Stomach (tissue), 9 donors: Measurements from ENCODE around the gene COG7. TPM values are rescaled to one million over a fixed set of nuclear protein-coding genes. Genes with fewer than 3 reads are reported as not detected.

ENCODE experiments used
- DNase-seq, 2 donors: peaks; one replicate each; pipeline versions ENCODE4 v3.0.0 to v3.0.0-alpha.2; 2013 to 2019
- H3K27ac ChIP-seq, 5 donors: fragments of 200-600 bp in 4 of 5; sonication (generic) in 4 of 5; one replicate each; pipeline ENCODE4 v1.5.1; 2013 to 2019; ENCODE audit warnings: mild to moderate bottlenecking in 1 of 5, moderate library complexity in 1 of 5
- H3K27me3 ChIP-seq, 3 donors: fragments of 200-600 bp; sonication (generic); one replicate each; pipeline ENCODE4 v1.5.1; 2017 to 2019; ENCODE audit warnings: mixed run types in 1 of 3
- H3K36me3 ChIP-seq, 4 donors: fragments of 200-600 bp; sonication (generic); 1 replicate in 3 of 4; 2 replicates in 1 of 4; pipeline ENCODE4 v1.5.1; 2016 to 2019
- H3K4me1 ChIP-seq, 4 donors: fragments of 200-600 bp; sonication (generic); one replicate each; pipeline ENCODE4 v1.5.1; 2016 to 2019
- H3K4me3 ChIP-seq, 4 donors: fragments of 200-600 bp; sonication (generic) in 3 of 4; one replicate each; pipeline ENCODE4 v1.5.1; 2016 to 2019; ENCODE audit warnings: mild to moderate bottlenecking in 1 of 4
- H3K9me3 ChIP-seq, 4 donors: fragments of 200-600 bp; sonication (generic); one replicate each; pipeline ENCODE4 v1.5.1; 2016 to 2019
- EP300 ChIP-seq: sonication (generic); formaldehyde crosslinking; IDR thresholded peaks from one replicate; pipeline ENCODE4 v1.6.1; 2017; ENCODE audit warnings: antibody characterized with exemption
- POLR2A ChIP-seq, 4 donors: fragments of 450-650 bp; IDR thresholded peaks; one replicate each; pipeline ENCODE4 v1.6.1; 2016; ENCODE audit warnings: antibody characterized with exemption in 4 of 4, control low read depth in 2 of 4, mild to moderate bottlenecking in 1 of 4, moderate library complexity in 1 of 4
- POLR2AphosphoS5 ChIP-seq, 3 donors: sonication (generic); formaldehyde crosslinking; IDR thresholded peaks; one replicate each; pipeline ENCODE4 v1.6.1; 2016; ENCODE audit warnings: antibody characterized with exemption in 3 of 3
- WGBS, 5 donors: extraction: QIAGEN DNeasy Blood & Tissue Kit in 3 of 5; methylation state at CpG; one replicate each; pipeline versions ENCODE4 v1.1.5 to v1.1.7; 2013 to 2018; 5-methylcytosine and 5-hydroxymethylcytosine counted together
- intact Hi-C: fragments of 100-400 bp; cut with DNase I; formaldehyde crosslinking; loops from one replicate; pipeline ENCODE4 v1.15.1; 2023; ENCODE audit warnings: low total_unique reads
- polyA plus RNA-seq, 3 donors: library from polyadenylated mRNA; stranded (reverse); fragments of 200-250 nt; gene quantifications; one replicate each; pipeline ENCODE4 v1.2.3, GENCODE V29; 2013
- total RNA-seq, 5 donors: library from RNA; depleted of rRNA; stranded (reverse); fragments of >200 nt; gene quantifications; one replicate each; pipeline versions ENCODE4 v1.1.0 to v1.2.3, GENCODE V29; 2014 to 2016
- TF ChIP-seq, protein P1 (sequence below), 7 experiments: fragments of 450-650 bp in 4 of 7; fragments of 200-600 bp in 3 of 7; sonication (generic) in 3 of 7; IDR thresholded peaks; one replicate each; pipeline ENCODE4 v1.5.1; 2016 to 2019; ENCODE audit warnings: antibody characterized with exemption in 7 of 7, control low read depth in 2 of 7, mild to moderate bottlenecking in 1 of 7
- donor health status: healthy with polysubstance abuse.
- donor health status: Bipolar disorder and iron deficiency.
- donor health status: healthy.

The COG7 gene
- total and polyA plus RNA-seq, 8 donors = 11.0 to 80.5 (median 27.7) TPM

DNA sequence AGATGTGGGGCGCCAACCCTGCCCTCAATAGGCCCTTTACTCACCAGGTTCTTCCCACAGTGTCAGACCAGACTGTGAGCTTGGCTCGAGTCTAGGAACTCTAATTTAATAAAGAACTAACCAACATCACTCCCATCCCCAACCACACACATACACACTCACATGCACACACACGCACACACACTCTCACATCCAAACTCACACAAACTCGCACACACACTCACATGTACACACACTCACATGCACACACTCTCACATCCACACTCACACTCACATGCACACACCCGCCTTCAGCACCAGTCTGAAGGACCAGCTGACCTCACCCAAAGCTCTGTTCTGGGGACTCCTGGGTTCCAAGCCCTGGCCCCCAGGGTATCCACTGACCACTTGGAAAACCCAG lies 63.8 kb downstream of the COG7 start:
- no peaks in the 10 kb centered on the region for H3K27me3 ChIP-seq
- no peak for DNase-seq
- H3K36me3 ChIP-seq = peaks cover 35 to 78% (median 66%) of the 10 kb centered on the region in 4 donors
- intact Hi-C loops = no loop called here
- no peak overlapping the region for H3K27ac ChIP-seq
- H3K4me1 ChIP-seq = no peaks in the 10 kb centered on the region
- 89 to 91% (median 90%) methylated on average over 5 of the region's 5 CpGs for WGBS, 5 donors
- no peaks in the 10 kb centered on the region for H3K9me3 ChIP-seq
- H3K4me3 ChIP-seq = no peak overlapping the region
- TF ChIP-seq EP300 (no peak), POLR2AphosphoS5 (IDR thresholded peaks at IDR 0.05) (no peak)

DNA sequence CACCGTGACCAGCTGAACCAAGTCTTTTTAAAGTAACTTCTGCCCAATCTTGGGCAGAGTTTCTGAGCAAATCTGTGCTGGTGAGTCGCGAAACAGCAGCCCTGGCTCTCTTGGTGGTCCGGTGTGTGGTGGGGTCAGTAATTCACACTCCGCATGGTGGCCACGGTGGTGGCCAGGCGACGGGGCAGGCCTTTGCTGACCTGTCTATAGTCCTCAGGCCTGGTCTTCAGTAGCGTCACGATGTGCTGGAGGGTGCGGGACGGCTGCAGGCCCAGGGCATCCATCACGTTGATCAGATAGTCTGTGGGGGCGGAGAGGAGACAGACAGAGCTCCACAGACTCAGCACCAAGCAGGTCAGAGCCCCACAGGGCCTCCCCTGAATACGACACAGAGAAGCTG lies 64.2 kb downstream of the COG7 start:
- DNase-seq = no peak

DNA sequence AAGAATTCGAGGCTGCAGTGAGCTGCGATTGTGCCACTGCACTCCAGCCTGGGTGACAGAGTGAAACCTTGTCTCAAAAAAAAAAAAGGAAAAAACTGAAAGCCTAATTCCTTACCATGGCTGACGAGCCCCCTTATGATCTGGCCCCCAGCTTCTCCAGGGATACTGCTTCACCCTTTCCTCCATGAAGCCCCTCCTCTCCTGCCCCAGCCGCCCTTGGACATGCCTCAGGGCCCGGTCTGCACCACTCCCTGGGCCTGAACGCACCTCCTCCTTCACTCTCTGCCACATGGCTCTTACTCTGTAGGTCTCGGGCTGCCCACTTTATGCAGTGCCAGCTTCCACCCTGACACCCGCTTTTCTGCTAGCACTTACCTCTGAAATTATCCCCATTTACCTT lies 65.3 kb downstream of the COG7 start:
- intact Hi-C loops = no loop called here
- Histone ChIP-seq H3K27ac (no peak overlapping the region), H3K27me3 (no peaks in the 10 kb centered on the region), H3K36me3 (peaks cover 32 to 63% (median 53%) of the 10 kb centered on the region in 4 donors), H3K4me3 (no peak overlapping the region), H3K4me1 (no peaks in the 10 kb centered on the region), H3K9me3 (no peaks in the 10 kb centered on the region)
- TF ChIP-seq EP300 (no peak), POLR2AphosphoS5 (IDR thresholded peaks at IDR 0.05) (no peak), POLR2A (IDR thresholded peaks at IDR 0.05) (no peak)
- TF ChIP-seq, protein P1, sequence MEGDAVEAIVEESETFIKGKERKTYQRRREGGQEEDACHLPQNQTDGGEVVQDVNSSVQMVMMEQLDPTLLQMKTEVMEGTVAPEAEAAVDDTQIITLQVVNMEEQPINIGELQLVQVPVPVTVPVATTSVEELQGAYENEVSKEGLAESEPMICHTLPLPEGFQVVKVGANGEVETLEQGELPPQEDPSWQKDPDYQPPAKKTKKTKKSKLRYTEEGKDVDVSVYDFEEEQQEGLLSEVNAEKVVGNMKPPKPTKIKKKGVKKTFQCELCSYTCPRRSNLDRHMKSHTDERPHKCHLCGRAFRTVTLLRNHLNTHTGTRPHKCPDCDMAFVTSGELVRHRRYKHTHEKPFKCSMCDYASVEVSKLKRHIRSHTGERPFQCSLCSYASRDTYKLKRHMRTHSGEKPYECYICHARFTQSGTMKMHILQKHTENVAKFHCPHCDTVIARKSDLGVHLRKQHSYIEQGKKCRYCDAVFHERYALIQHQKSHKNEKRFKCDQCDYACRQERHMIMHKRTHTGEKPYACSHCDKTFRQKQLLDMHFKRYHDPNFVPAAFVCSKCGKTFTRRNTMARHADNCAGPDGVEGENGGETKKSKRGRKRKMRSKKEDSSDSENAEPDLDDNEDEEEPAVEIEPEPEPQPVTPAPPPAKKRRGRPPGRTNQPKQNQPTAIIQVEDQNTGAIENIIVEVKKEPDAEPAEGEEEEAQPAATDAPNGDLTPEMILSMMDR (IDR thresholded peaks at IDR 0.05) = no peak
- 86 to 96% (median 94%) methylated on average over 7 to 8 of the region's 8 CpGs for WGBS, 5 donors
- no peak for DNase-seq

More for the DNA sequence above, 64.2 kb downstream of the COG7 start:
- Histone ChIP-seq H3K4me1 (no peaks in the 10 kb centered on the region), H3K27ac (no peak overlapping the region), H3K4me3 (no peak overlapping the region), H3K27me3 (no peaks in the 10 kb centered on the region), H3K36me3 (peaks cover 35 to 74% (median 63%) of the 10 kb centered on the region in 4 donors), H3K9me3 (no peaks in the 10 kb centered on the region)
- TF ChIP-seq POLR2A (IDR thresholded peaks at IDR 0.05) = no peak
- TF ChIP-seq, protein P1 (IDR thresholded peaks at IDR 0.05) = no peak
- no peak for TF ChIP-seq EP300
- no peak for TF ChIP-seq POLR2AphosphoS5 (IDR thresholded peaks at IDR 0.05)
- 77 to 99% (median 94%) methylated on average over 6 to 15 of the region's 15 CpGs for WGBS, 5 donors
- intact Hi-C loops = no loop called here

DNA sequence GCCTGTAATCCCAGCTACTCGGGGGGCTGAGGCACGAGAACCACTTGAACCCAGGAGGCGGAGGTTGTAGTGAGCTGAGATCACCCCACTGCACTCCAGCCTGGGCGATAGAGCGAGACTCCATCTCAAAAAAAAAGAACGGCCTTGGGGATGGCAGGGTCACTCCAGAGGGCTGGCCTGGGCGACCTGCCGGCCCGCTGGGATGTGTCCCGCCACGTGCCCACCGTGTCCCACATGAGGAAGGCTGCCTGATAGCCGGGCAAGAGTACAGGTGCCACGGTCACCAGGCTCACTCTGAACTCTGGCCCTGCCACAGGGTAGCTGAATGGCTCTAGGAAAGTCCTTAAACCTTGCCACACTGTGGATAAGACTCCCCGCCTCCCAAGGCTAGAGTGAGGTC lies 67.5 kb downstream of the COG7 start:
- 80 to 96% (median 91%) methylated on average over 13 to 15 of the region's 15 CpGs for WGBS, 5 donors
- Histone ChIP-seq H3K27me3 (no peaks in the 10 kb centered on the region), H3K9me3 (no peaks in the 10 kb centered on the region), H3K4me1 (no peaks in the 10 kb centered on the region), H3K4me3 (no peak overlapping the region), H3K27ac (no peak overlapping the region), H3K36me3 (peaks cover 13 to 41% (median 31%) of the 10 kb centered on the region in 4 donors)
- intact Hi-C loops = no loop called here
- no peak for TF ChIP-seq POLR2AphosphoS5 (IDR thresholded peaks at IDR 0.05)
- no peak for TF ChIP-seq EP300
- TF ChIP-seq POLR2A (IDR thresholded peaks at IDR 0.05) = no peak
- TF ChIP-seq, protein P1 (IDR thresholded peaks at IDR 0.05) = no peak
- DNase-seq = no peak

DNA sequence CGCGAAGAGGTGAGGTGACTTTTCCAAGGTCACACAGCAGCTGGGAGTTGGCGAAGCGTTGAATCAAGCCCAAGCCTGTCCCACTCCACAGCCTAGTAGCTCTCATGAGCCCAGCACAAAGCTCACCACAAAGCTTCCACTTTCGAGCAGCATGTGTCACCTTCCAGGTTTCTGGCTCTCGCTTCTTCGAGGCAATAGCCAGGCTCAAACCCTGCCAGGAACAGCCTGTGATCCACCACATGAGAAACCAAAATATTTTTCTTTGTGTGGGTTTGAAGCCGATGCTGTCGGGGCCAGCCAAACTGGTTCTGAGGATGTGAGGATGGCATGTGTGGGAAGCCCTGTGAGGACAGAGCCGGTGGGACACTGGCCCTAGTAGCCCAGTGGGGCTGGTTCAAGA lies 68.1 kb downstream of the COG7 start:
- H3K27ac ChIP-seq = no peak overlapping the region
- TF ChIP-seq EP300 = no peak
- TF ChIP-seq POLR2A (IDR thresholded peaks at IDR 0.05) = no peak
- TF ChIP-seq, protein P1 (IDR thresholded peaks at IDR 0.05) = no peak
- TF ChIP-seq POLR2AphosphoS5 (IDR thresholded peaks at IDR 0.05) = no peak
- H3K27me3 ChIP-seq = no peaks in the 10 kb centered on the region
- no peaks in the 10 kb centered on the region for H3K4me1 ChIP-seq
- intact Hi-C loops = no loop called here
- WGBS, 5 donors = 82 to 95% (median 93%) methylated on average over 10 of the region's 10 CpGs
- H3K36me3 ChIP-seq = peaks cover 11 to 35% (median 25%) of the 10 kb centered on the region in 4 donors
- H3K9me3 ChIP-seq = no peaks in the 10 kb centered on the region
- H3K4me3 ChIP-seq = no peak overlapping the region
- DNase-seq = no peak
